ENCODE data around the gene SLC39A8.

- TF ChIP-seq CTCF (IDR thresholded peaks at IDR 0.05) (no peak), POLR2A (IDR thresholded peaks at IDR 0.05) (no peak)
Measured at GRCh38 chr4:102339018-102339417, 6.3 kb downstream of the SLC39A8 start.
